Germinal center (tissue), 1 donor: Measurements from ENCODE around the gene OSGIN1.
A peak's percentile ranks its signal among the peaks of the same experiment; 100 is the strongest.
"Not testable (repeated sequence)": the region's sequence is repeated elsewhere in the genome, so short reads cannot be mapped to it uniquely, and the experiment has no call there.

Source experiments
- DNase-seq: peaks from one replicate; pipeline ENCODE4 v3.0.0; 2012; ENCODE audit warnings: mixed read lengths, low spot score

The OSGIN1 gene

DNA sequence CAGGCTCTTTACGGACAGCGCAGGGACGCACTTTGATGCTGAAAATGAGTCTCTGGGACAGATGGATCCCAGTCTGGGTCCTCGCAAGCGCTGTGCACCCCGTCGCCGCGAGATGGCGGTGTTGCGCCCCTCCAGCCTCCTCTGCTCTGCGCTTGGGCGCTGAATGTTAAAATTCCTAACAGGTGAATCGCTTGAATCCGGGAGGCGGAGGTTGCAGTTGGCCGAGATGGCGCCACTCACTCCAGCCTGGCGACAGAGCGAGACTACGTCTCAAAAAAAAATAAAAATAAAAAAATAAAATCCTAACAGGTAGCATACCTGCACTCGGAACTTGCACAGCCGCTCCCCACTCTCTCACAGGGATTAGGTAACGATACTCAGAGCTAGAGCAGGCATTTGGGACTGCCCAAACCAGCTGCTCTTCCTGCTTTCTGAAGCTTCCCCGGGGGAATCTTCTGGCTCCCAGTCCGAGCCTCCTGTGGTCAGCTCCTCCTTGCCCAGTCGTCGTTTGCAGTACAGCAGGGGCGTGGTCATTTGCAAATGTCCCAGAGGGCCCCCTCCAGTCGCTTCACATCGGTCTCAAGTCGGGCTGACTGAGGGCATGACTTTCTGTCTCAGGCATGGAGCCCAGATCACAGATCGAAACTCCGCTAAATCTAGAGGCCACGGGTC lies 26.2 kb upstream of the OSGIN1 start:
- peak; percentile 79 for DNase-seq

DNA sequence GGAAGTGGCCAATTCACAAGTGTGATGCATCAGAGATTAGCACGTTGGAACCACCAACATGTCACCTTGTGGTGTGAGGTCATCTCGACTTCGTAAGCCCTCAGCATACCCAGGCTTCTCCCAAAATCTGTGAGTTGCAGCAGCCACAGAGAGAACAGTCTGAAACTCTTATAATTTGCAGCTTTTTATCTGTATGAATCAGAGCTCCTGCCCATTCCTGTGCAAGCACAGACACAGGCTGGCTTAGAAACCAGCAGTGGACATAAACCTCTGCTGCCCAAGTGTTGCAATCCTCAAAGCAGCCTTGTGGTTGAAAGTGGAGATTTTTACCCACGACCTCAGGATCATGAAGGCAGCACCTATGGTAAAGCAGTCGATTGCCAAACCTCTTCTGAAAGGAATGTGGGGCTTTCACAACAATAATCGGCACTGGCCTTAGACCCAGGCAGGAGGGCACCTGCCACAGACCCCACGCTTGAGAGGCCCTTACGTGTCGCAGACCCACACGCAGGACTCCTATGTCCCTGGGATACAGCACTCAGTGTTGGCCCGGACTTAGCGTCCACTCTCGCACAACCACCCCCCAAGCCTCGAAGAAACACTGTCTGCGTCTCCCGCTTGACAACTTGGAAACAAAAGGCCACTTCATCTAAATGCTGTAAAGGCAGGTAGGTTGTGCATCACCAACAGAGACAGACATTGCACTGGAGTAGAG lies 24.5 kb upstream of the OSGIN1 start:
- no peak for DNase-seq

DNA sequence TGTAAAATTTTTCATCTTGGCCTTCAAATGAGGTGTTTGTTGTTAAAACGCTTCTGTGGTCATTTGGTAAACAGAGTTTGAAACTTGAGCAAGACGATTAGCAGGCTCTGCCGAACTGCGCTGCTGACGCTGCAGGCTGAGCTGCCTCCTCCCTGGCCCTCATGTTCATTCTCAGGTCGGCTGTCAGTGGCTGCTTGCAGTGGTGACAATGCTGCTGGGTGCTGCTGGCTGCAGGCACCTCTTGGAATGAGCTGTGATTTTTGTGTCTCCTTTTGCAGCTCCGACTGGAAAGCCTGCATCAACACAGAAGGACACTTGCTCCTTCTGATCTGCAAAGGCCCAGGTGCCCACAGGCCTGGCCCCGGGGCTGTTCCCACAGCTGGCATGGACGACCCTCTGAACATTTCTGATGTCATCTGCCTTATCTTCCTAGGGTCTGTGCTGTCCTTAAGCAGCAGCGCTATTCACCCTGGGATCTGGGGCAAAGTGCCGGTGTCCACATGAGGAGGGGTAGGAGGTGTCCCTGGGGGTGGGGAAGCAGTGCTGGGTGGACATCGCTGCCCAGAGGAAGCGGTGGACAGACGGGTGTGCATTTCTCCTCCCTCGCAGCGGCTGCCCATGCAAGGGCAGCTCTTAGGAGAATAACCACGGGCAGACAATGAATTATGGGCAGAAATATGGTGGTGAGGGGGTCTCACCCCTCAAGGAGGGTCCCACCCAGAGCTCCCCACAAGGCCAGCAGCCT lies 23.1 kb upstream of the OSGIN1 start:
- DNase-seq, result no peak

DNA sequence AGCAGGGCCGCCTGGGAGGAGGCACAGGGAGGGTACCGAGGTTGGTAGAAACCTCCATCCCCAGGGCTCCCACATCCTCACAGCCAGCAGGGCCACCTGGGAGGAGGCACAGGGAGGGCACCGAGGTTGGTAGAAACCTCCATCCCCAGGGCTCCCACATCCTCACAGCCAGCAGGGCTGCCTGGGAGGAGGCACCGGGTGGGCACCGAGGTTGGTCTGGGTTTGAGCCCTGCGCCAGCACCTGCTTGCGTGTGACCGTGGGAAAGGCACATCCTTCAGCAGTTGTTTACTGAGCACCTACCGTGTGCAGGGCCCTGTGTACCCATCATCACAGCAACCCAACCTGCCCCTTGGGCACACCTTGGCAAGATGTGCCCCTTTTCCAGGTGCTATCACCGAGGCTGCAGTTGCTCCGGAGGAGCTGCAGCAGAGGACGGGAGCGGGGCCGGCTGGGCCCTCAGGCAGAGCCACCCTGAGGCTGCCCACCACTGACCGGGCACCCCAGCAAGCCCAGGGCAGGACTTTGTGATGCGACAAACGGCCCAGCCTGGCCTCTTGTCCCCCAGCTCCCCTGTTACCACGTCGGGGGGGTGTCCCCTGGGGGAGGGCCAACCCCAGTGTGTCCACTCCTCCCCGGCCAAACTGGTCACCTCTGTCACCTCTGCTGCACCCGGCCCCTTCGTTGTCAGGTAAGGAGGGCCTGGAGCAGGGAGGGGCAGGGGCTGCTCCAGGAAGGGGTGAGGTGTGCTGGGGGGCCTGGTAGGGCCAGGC lies 22.1 kb upstream of the OSGIN1 start:
- no peak for DNase-seq

DNA sequence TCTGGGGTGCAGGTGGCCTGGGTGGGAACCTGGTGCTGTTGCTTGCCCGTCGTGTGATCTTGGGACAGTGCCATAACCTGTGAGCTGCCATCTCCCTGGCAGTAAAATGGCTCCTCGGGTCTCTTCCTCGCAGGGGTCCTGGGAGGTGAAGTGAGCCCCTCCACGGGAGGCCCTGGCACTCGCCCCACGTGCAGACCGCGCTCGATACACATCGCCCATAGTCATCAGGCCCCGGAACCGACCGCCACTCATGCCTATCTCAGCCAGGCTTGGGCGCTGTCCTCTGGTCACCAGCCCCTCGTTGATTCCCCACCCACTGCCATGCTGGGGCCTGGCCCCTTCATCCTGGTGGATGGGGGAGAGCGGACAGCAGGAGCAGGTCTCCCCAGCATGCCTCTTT lies 21.5 kb upstream of the OSGIN1 start:
- no peak for DNase-seq

DNA sequence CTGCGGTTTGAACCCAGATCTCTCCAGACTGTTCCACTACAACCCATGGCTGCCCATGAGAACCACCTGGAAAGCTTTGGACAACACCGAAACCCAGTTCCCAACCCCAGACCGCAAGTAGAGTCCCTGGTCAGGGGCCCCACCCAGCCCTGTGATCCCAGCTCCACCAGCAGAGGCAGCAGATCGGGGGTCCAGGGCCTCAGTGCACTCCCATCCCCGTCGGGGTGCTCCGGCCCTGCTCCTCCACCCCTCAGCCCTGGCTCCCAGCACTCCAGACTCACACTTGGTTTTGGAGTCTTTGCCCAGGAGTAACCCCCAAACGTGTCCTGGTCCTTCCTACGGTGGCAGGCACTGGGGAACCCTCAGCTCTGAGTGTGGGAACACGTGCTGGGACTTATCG lies 20.7 kb upstream of the OSGIN1 start:
- DNase-seq, result no peak

DNA sequence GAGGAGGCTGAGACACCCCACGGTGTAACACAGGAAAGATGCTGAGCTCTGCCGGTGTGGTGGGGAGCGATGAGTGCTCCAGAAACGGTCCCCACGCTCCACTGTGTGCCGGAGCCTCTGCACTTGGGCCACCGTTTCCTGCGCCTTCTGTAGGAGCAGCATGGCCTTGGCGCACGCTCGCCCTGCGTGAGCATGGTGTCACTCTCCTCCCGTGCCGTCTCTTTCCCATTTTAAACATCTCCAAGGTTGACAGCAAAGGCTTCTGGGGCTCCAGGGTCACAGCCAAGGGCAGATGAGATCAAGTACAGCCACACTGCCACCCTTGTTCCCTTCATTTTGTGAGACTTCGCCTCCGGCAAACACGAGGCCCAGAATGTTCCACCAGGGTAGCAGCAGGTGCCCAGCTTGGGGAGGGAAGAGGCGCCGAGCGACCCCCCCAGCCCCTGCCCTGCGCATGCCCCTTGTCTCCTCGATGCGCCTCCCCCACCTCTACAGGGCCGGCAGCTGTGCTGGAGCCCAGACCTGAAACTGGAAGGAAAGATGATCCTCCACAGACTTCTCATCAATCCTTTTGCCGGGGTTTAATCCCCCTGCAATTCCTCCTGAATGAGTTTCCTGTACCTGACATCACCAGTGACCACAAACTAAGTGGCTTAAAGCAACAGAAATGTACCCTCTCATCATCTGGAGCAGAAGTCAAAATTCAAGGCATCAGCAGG lies 19.9 kb upstream of the OSGIN1 start:
- DNase-seq, result no peak

DNA sequence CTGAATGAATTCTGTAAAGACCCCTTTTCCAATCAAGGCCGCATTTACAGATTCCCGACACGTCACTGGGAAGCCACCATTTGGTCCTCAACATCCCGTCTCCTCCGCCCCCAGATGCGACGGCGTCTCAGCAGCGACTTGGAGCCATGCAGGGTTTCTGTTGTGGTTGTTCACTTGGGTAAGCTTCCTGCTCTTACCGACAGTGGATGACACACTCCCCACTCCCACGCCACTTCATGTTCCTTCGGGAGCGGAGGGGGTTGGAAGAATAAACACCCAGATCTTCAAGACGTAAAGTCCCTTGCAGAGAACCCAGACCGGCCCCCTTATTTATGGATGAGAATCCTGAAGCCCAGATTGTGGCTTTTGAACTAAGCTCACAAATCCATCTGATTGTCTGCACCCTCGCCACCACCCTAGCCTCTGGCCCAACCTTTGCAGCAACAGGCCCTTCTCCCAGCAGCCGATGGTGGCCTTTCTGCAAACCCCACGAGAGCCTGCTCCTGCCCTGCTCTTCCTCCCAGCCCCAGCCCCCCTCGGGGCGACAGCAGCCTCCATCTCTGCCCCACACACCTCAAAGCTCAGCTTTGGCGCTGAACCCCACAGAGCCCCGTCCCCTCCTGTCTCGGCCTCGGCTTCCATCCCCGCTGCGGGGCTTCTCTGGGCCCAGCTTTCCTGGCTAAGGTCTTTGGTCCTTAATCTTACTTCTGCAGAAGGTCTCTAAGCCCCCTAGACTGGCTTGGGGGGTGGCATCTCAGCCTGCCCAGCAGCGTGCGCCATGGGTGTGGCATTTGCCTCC lies 19.0 kb upstream of the OSGIN1 start:
- DNase-seq, result no peak

DNA sequence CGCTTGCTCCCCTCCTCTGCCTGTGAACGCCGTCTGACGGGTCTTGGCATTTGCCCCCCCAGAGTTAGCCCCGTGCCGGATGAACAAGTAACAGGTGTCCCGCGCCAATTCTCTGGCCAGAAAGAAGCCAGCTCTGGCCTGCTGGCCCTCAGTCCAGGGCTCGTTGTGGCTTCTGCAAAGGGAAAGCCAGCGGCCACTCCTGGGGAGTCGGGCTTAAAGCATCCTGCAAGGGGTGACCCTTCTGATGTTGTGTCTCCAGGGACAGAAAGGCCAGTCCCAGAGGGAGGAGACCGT lies 18.4 kb upstream of the OSGIN1 start:
- no peak for DNase-seq

DNA sequence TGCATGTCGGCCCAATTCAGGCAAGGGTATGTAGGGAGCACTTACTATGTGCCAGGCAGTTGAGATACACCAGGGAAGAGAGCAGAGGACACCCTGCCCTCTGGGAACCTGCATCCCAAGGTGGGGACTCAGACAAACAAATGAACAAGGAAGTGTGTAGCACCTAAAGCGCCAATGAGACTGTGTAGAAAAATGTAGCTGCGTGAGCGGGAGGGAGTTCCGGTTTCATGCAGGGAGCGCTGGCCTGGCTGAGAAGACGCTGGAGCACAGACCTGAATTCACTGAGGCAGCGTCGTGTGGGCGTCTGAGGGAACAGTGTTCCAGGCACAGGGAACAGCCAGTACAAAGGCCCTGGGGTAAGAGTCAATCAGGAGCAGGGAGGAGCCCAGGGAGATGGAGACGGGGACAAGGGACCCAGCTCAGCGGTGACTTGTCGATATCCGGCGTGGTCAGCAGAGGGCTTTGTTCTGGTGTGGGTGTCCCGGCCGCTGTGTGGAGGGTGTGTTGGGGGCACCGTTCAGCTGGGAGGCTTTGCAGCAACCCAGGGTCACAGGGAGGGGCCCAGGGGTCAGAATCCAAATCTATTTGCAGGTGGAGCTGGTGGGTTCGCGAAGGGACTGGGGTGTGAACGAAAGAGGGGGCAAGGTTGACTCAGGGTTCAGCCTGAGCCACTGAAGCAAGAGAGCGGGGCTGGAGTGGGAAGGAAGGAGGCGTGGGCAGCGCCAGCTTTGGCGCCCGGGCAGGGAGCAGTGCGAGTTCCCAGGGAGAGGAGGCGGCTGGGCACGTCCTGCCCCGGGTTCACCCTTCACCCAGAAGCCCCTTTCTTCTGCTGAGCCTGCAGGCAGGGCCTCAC lies 17.8 kb upstream of the OSGIN1 start:
- DNase-seq, result no peak

DNA sequence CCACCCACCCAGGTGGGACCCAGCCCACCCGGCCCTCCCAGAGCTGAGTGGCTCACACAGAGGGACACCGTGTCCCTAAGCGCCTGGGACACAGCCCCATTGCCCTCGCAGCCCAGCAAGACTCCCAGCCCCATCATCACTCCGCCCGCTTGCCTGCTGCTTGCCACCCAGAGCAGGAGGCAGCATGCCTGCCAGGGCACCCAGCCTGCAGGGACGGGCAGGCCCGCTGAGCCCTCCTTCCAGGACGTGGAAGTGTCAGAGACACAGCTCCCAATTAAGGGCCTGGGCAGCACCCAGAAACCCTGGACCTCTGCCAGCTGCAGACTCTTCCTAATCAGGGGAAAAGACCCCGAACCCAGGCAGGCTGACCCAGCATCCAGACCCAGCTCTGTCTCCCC lies 17.2 kb upstream of the OSGIN1 start:
- no peak for DNase-seq

DNA sequence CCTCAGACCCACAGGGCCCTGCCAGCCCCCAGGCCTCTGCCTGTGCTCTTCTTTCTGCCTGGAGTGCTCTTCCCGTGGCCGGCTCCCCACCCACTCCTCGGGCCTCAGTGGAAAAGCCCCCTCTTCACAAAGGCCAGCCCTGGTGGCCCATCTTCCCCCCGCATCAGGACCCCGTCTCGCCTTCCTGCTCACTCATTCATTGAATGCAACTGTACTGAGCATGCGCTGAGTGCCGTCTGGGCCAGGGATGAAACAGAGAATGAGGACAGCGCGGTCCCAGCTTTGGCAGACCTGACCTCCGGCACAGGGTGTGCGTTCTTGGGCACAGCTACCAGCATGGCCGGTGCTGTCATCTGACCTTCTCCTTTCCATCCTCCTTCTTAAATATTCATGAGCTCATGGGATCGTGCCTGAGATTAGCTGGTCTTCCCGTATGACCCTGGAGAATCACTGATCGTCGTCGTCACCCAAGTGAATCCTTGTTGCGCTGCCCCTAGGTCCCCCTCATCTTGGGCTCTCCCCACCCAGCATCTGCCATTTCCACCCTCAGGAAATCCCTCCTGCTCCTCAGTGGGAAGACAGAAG lies 16.4 kb upstream of the OSGIN1 start:
- no peak for DNase-seq

DNA sequence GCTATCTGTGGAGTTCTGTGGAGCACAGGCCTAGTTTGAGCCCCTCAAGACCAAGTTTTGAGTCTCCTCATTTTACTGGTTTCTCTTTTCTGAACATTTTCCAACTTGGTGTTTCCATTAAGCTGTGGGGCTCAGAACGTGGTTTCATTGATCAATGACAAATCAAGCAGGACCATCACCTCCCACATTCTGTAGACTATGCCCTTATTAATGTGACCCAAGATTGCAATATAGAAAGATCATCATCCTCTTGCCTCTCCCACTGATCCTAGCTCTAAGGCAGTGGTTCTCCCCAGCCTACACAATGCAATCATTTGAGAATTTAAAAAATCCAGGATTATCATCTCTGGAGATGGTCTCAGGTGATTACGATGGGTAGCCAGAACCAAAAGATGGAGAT lies 15.8 kb upstream of the OSGIN1 start:
- no peak for DNase-seq

DNA sequence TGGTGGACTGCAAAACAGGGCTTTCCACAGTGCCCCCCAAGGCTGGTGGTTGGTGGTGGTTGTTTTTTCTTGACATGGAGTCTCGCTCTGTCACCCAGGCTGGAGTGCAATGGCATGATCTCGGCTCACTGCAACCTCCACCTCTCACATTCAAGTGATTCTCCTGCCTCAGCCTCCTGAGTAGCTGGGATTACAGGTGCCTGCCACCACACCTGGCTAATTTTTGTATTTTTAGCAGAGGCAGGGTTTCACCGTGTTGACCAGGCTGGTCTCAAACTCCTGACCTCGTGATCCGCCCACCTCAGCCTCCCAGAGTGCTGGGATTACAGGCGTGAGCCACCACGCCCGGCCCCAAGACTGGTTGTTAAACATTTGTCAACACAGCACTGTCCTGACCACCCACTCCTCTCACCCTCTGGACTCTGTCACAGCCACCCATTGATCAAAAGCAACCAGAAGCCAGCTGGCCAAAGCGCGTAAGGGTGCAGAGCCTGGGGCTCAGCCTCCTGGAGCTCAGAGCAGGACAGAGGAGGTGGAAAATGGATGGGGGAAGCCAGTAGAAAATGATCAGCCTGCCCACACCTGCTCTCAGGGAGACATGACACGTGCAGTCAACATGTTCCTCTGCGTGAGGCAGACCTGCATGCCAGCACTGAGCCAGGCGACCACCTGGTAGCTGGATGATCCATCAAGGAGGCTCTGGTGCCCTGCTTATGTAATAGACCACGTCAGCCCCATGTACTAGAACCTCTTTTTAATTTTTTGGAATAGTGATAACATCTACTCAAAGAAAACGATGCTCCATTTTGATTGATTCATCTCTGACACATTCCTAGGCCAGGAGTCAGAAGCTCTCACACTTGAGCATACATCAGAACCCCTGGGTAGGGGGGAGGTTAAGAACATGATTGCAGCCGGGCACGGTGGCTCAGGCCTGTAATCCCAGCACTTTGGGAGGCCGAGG lies 14.8 kb upstream of the OSGIN1 start:
- no peak for DNase-seq

DNA sequence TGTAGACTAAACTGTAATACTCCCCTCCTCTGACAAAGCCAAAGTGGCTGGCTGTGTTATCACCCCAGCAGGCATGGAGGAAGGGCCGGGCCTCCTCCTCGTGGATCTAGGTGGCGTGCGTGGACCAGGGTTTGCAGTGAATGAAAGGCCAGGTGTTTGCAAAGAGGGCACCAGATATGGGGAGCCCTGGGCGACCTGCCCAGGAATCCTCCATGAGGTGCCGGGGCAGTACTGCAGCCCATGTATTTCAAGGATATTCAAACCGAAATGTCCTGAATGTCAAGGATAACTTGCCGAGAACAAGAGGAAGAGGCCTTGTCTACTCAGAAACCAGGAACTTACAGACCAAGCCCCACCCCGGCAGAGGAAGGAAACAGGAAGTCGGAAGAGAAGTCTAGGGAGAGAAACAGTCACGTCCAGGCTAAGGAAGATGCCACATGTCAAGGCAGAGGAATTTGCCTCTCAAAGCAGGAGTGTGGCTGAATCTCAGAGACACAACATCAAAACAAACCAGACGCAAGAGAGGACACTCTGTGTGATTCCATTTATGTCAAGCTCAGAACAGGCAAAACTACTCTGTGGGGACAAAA lies 13.7 kb upstream of the OSGIN1 start:
- DNase-seq, result no peak

DNA sequence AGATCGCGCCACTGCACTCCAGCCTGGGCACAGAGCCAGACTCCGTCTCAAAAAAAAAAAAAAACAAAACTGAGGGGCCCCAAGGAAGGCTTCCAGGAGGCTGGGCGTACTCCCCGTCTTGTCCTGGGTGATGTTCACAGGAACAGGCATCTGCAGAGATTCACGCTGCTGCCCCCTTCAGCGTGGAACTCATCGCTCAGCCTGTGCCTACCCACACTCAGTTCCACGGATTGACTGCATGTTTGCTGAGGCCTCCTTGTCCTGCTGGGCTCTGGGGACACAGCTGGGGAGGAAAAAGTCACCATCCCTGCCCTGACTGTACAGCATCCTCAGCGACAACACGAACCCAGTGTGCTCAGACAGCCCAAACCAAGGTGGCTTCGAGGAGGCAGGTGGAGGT lies 12.9 kb upstream of the OSGIN1 start:
- no peak for DNase-seq

DNA sequence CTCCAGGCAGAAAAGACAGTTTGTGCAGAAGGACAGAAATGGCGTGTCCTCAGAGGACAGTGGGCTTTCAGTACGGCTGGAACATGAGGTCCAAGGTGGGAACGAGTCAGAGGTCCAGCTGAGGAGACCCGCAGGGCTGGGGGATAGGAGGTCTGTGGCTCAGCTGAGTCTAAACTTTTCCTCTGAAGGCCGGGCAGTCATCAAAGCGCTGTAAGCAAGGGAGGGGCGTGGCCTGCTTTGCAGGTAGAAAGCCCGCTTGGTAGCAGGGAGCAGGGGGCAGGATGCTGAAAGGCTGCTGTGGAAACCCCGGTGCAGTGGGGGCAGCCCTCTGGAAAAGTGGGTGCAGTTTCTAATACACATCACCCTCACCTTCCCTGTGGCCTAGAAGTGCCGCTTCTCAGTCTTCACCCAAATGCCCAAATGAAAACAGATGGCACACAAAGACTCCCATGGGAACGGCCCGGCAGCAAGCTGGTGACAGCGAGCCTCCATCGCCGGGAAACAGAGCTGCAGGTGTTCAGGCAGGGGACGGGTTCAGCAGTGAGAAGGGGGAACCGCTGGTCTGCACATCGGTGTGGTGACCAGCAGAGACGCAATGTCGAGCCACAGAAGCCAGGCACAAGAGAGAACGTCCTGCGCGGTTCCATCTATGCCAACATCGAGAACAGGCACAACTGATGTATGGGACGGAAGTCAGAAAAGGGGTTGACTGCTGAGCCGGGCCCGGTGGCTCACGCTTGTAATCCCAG lies 12.2 kb upstream of the OSGIN1 start:
- DNase-seq, result no peak

DNA sequence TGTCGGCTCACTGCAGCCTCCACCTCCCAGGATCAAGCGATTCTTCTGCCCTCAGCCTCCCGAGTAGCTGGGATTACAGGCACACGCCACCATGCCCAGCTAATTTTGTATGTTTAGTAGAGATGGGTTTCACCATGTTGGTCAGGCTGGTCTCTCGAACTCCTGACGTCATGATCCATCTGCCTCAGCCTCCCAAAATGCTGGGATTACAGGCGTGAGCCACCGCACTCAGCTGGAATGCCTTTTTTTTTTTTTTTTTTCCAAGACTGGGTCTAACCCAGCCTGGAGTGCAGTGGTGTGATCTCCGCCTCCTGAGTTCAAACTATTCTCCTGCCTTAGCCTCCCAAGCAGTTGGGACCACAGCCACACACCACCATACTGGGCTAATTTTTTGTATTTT lies 11.5 kb upstream of the OSGIN1 start:
- not testable (repeated sequence) for DNase-seq
